Measurements from ENCODE around the gene WDR76. TPM values are rescaled to one million over a fixed set of nuclear protein-coding genes. Genes with fewer than 3 reads are reported as not detected.

The WDR76 gene
- total RNA-seq, 1 experiment from 2014 or later: 29.6 TPM

DNA sequence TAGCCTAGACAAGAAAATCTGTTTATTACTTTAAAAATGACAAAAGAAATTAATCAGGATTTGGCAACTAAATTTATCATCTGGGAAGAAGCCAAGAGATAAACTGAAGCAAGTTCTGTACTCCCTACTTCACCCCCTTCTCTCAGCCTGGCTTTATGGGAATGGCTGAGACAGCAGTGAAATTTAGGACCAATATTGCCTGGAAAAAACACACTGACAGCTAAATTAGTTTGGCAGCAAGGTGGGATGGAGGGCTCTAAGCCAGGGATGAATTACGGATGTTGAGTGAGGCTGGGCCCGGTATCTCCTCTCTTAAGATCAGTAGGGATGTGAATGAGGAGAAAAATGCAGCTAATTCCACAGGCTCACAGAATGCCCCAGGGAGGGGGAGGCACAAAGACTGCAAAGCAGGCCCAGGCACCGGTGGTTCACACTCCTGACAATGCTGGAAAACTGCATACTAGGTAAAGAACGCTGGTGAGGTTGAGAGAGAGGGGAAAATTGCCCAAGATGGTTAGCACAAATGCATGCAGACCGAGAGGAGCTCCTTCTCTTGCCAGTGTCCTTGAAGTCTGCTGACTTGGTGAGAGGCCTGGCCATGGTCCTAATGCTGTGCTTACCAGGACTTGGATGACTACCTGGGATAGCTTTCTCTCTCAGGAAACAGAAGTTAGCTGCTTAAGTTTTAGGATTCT lies 89.0 kb downstream of the WDR76 start:
- Histone ChIP-seq H4K8ac (replicated peaks; ENCODE audit: insufficient read length, low read depth, low read length) (no peak overlapping the region), H3K18ac (ENCODE audit: insufficient read length, low read depth, low read length) (no peak overlapping the region), H2BK120ac (ENCODE audit: low read depth, low read length, poor library complexity, severe bottlenecking) (no peak overlapping the region), H3K4me1 (ENCODE audit: insufficient read depth, low read length) (peaks cover 6% of the 10 kb centered on the region; the same call in 1 of the 2 replicates), H2BK20ac (ENCODE audit: low read depth, low read length, poor library complexity, severe bottlenecking) (no peak overlapping the region), H3K4me2 (ENCODE audit: insufficient read depth, insufficient read length, low read length) (no peak overlapping the region), H3K79me1 (ENCODE audit: insufficient read depth, low read depth, low read length, poor library complexity, severe bottlenecking) (no peaks in the 10 kb centered on the region), H3T11ph (ENCODE audit: low read length) (no peak overlapping the region), H3K23ac (ENCODE audit: insufficient read length, low read depth, low read length) (no peak overlapping the region), H3K4ac (ENCODE audit: low read depth, low read length) (no peak overlapping the region), H4K5ac (ENCODE audit: insufficient read length, low read depth, low read length) (no peak overlapping the region), H2AFZ (ENCODE audit: low read length) (no peak overlapping the region), H2BK12ac (ENCODE audit: insufficient read length, low read depth, low read length) (no peak overlapping the region), H3K27me3 (ENCODE audit: insufficient read depth, low read length) (no peaks in the 10 kb centered on the region), H4K20me1 (ENCODE audit: control insufficient read depth, insufficient read depth, insufficient read length) (no peaks in the 10 kb centered on the region), H2BK15ac (ENCODE audit: low read depth, low read length) (no peak overlapping the region), H3K9ac (ENCODE audit: extremely low read depth, insufficient read length, low read length) (no peak overlapping the region), H3K79me2 (ENCODE audit: insufficient read depth, low read length) (no peaks in the 10 kb centered on the region), H3K9me3 (ENCODE audit: control insufficient read depth, low read depth, low read length) (no peaks in the 10 kb centered on the region), H3K23me2 (ENCODE audit: insufficient read length, low read depth, low read length, poor library complexity, severe bottlenecking) (no peaks in the 10 kb centered on the region), H2AK5ac (ENCODE audit: insufficient read length, low read length) (no peak overlapping the region), H3K56ac (ENCODE audit: insufficient read length, low read depth, low read length) (no peak overlapping the region), H3K14ac (ENCODE audit: insufficient read depth, low read length) (no peak overlapping the region), H4K91ac (ENCODE audit: insufficient read length, low read depth, low read length) (no peak overlapping the region), H2BK5ac (ENCODE audit: insufficient read length, low read length) (no peak overlapping the region), H3K27ac (ENCODE audit: insufficient read length, low read depth, low read length) (no peak overlapping the region)
- Mint-ChIP-seq H3K27ac (no peak overlapping the region; a peak in 1 of 7 replicates), H3K4me3 (no peak overlapping the region), H3K27me3 (ENCODE audit: low read depth) (no peaks in the 10 kb centered on the region), H3K4me1 (peaks cover 27% of the 10 kb centered on the region in 2 experiments), H3K36me3 (ENCODE audit: insufficient read depth in 1 of 3, low read depth in 3 of 3) (peaks cover 9 to 12% (median 9%) of the 10 kb centered on the region in 3 experiments; a peak in 5 of 7 replicates), H3K9me3 (no peaks in the 10 kb centered on the region)
- TF ChIP-seq CTCF (conservative IDR thresholded peaks at IDR 0.05): no peak
- DNase-seq: no peak
- WGBS (ENCODE audit: extremely low coverage, insufficient read length, low lambda C conversion rate): no CpG with 5 or more reads among the region's 5 CpGs
